Measurements from ENCODE around the gene MYH7.
"Not testable (repeated sequence)": the region's sequence is repeated elsewhere in the genome, so short reads cannot be mapped to it uniquely, and the experiment has no call there.

Gene MYH7

GRCh38 chr14:23430723-23431085 lies 4.8 kb downstream of the MYH7 start:
- DNase-seq, result peak in 33 of 51 donors; percentile 11 to 76 (median 35)

- no peak for DNase-seq
Measured at GRCh38 chr14:23430016-23430722, 5.3 kb downstream of the MYH7 start.

GRCh38 chr14:23428686-23429495 lies 6.6 kb downstream of the MYH7 start:
- DNase-seq, result no peak

- not testable (repeated sequence) for DNase-seq
Measured at GRCh38 chr14:23425798-23426197, 9.7 kb downstream of the MYH7 start.

- no peak for DNase-seq
Measured at GRCh38 chr14:23425169-23425568, 10.3 kb downstream of the MYH7 start.

- no peak for DNase-seq
Measured at GRCh38 chr14:23423657-23424056, 11.8 kb downstream of the MYH7 start.

- DNase-seq, result no peak
Measured at GRCh38 chr14:23421594-23421993, 13.9 kb downstream of the MYH7 start.

- not testable (repeated sequence) for DNase-seq
Measured at GRCh38 chr14:23419646-23420045, 15.8 kb downstream of the MYH7 start.

- DNase-seq, result no peak
Measured at GRCh38 chr14:23418021-23418420, 17.4 kb downstream of the MYH7 start.

GRCh38 chr14:23417269-23417668 lies 18.2 kb downstream of the MYH7 start:
- not testable (repeated sequence) for DNase-seq

- no peak for DNase-seq
Measured at GRCh38 chr14:23416801-23417200, 18.7 kb downstream of the MYH7 start.

- peak in 1 of 51 donors; percentile 30 for DNase-seq
Measured at GRCh38 chr14:23415821-23416778, 19.4 kb downstream of the MYH7 start.

GRCh38 chr14:23414906-23415820 lies 20.3 kb downstream of the MYH7 start:
- DNase-seq, result no peak

GRCh38 chr14:23414254-23414653 lies 21.2 kb downstream of the MYH7 start:
- no peak for DNase-seq

- DNase-seq, result no peak
Measured at GRCh38 chr14:23413681-23414080, 21.8 kb downstream of the MYH7 start.

- no peak for DNase-seq
Measured at GRCh38 chr14:23411563-23412525, 23.6 kb downstream of the MYH7 start.

GRCh38 chr14:23409966-23410635 lies 25.4 kb downstream of the MYH7 start:
- no peak for DNase-seq

GRCh38 chr14:23409475-23409874 lies 26.0 kb downstream of the MYH7 start:
- DNase-seq, result no peak

GRCh38 chr14:23408307-23408630 lies 27.2 kb downstream of the MYH7 start:
- no peak for DNase-seq

All from hypothalamus (tissue), 51 donors.